ENCODE measurements around the gene GRPEL2. TPM values are rescaled to one million over a fixed set of nuclear protein-coding genes. Genes with fewer than 3 reads are reported as not detected.

Gene GRPEL2
- total and polyA plus RNA-seq, 4 donors = 6.6 to 20.2 (median 16.0) TPM

DNA sequence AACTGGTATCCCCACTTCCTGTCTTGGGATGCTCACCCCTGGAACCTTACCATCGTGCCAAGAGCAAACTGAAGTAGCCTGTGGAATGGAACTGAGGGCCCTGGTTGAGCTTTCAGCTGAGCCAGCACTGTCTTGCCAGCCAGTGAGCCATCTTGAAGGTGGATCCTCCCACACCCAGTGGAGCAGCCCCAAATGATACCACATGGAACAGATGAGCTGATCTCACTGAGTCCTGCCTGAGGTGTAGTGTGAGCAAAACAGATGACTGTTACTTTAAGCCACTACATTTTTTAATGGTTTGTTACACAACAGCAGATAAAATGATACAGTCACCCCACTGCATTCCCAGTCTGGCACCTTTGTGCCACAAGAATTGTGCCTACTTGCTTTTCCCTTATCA, 10.4 kb downstream of the GRPEL2 start:
- Histone ChIP-seq H3K27me3 (ENCODE audit: control insufficient read depth in 3 of 3, insufficient read depth in 3 of 3, low read length in 2 of 3) (no peaks in the 10 kb centered on the region), H3K4me3 (no peak overlapping the region), H3K9ac (ENCODE audit: insufficient read depth in 1 of 2, low read length in 2 of 2) (no peak overlapping the region), H3K36me3 (ENCODE audit: control insufficient read depth in 4 of 4, insufficient read depth in 4 of 4, low read length in 4 of 4) (peaks cover 7 to 32% (median 12%) of the 10 kb centered on the region in 4 donors), H3K27ac (ENCODE audit: low read depth in 1 of 2, low read length in 1 of 2) (no peak overlapping the region), H3K9me3 (ENCODE audit: control insufficient read depth in 4 of 4, insufficient read depth in 3 of 4, low read length in 3 of 4) (no peaks in the 10 kb centered on the region), H3K4me1 (ENCODE audit: control insufficient read depth in 5 of 5, insufficient read depth in 5 of 5, low read length in 5 of 5) (peaks cover 0 to 20% (median 6%) of the 10 kb centered on the region in 5 donors)
- 85 to 94% methylated on average over 1 of the region's 1 CpG for WGBS, 2 donors
- no peak for TF ChIP-seq CTCF (IDR thresholded peaks at IDR 0.05; ENCODE audit: control extremely low read depth, extremely low read depth)
- no peak for DNase-seq
- ATAC-seq (ENCODE audit: insufficient read depth, low FRiP score) = no peak

DNA sequence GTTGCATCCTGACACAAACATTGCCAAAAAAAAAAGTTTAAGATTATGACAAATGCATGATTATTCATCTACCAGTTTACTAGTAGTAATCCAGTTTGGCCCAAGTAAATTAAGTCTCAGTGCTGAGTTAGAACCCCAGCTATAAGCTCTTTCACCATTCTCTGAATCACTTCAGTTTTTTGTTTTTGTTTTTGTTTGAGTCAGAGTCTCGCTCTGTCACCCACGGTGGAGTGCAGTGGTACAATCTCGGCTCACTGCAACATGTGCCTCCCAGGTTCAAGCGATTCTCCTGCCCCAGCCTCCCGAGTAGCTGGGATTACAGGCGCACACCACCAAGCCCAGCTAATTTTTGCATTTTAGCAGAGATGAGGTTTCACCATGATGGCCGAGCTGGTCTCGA, 11.1 kb downstream of the GRPEL2 start:
- Histone ChIP-seq H3K9me3 (ENCODE audit: control insufficient read depth in 4 of 4, insufficient read depth in 3 of 4, low read length in 3 of 4) (no peaks in the 10 kb centered on the region), H3K4me1 (ENCODE audit: control insufficient read depth in 5 of 5, insufficient read depth in 5 of 5, low read length in 5 of 5) (peaks cover 0 to 20% (median 6%) of the 10 kb centered on the region in 5 donors), H3K27ac (ENCODE audit: low read depth in 1 of 2, low read length in 1 of 2) (no peak overlapping the region), H3K9ac (ENCODE audit: insufficient read depth in 1 of 2, low read length in 2 of 2) (no peak overlapping the region), H3K36me3 (ENCODE audit: control insufficient read depth in 4 of 4, insufficient read depth in 4 of 4, low read length in 4 of 4) (peaks cover 4 to 26% (median 8%) of the 10 kb centered on the region in 4 donors), H3K27me3 (ENCODE audit: control insufficient read depth in 3 of 3, insufficient read depth in 3 of 3, low read length in 2 of 3) (no peaks in the 10 kb centered on the region), H3K4me3 (no peak overlapping the region)
- ATAC-seq (ENCODE audit: insufficient read depth, low FRiP score) (no peak), DNase-seq (no peak)
- TF ChIP-seq CTCF (IDR thresholded peaks at IDR 0.05; ENCODE audit: control extremely low read depth, extremely low read depth) = no peak
- WGBS, 2 donors = 89 to 94% methylated on average over 8 of the region's 8 CpGs

DNA sequence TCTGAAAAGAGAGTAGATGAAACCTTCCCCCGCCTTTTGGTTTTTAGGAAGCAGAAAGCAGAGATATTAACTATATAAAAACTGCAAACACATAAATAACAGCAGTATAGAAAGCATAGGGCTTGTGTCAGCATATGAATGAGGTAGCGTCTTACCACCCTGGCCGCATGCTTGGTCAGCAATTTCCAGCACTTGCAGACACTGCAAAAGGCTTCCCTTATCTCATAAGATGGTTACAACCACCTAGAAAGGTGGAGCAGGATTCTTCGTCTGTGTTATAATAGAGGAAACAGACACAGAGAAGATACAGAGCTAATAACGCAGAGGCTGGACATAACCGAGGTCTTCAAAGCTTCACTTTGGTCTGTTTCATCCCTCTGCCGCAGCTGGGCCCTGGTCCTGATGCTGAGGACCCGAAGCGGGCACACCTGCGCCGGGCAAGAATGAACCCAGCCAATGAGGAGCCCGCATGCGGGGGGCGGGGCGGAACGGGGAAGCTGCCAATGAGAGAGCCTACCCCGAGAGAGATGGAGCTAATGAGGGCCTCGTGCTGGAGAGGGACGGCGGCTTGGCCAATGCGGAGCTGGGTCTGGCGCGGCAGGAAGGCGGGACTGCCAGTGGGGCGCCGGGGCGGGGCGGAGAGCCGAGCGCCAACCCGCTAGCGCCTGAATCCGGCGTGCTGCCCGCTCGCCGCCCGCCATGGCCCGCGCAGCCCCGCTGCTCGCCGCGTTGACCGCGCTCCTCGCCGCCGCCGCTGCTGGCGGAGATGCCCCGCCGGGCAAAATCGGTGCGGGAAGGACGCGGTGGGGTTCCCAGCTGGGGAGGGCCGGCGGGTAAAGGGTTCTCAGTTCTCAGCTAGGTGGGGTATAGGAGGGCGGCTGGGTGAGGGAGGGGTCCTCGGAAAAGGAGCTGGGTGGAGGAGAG, 12.3 kb downstream of the GRPEL2 start, which contains the start of gene PCYOX1L:
Gene PCYOX1L (plus strand): TSS at position 677 of the 924 bp plus-strand sequence. CDS start 23 bp downstream, at position 700.
- H3K9me3 ChIP-seq (ENCODE audit: control insufficient read depth in 4 of 4, insufficient read depth in 3 of 4, low read length in 3 of 4) = no peaks in the 10 kb centered on the region
- no peaks in the 10 kb centered on the region for H3K27me3 ChIP-seq (ENCODE audit: control insufficient read depth in 3 of 3, insufficient read depth in 3 of 3, low read length in 2 of 3)
- DNase-seq = peak; percentile 95 to 97 (median 96)
- H3K4me3 ChIP-seq = peak within 1 kb of the TSS; percentile 64
- peak within 1 kb of the TSS; percentile 19 to 59 for H3K9ac ChIP-seq (ENCODE audit: insufficient read depth in 1 of 2, low read length in 2 of 2)
- H3K36me3 ChIP-seq (ENCODE audit: control insufficient read depth in 4 of 4, insufficient read depth in 4 of 4, low read length in 4 of 4) = peaks cover 0 to 13% (median 4%) of the 10 kb centered on the region in 4 donors
- peak within 1 kb of the TSS; percentile 7 to 81 for H3K27ac ChIP-seq (ENCODE audit: low read depth in 1 of 2, low read length in 1 of 2)
- TF ChIP-seq CTCF (IDR thresholded peaks at IDR 0.05; ENCODE audit: control extremely low read depth, extremely low read depth) = no peak
- H3K4me1 ChIP-seq (ENCODE audit: control insufficient read depth in 5 of 5, insufficient read depth in 5 of 5, low read length in 5 of 5) = peaks cover 0 to 20% (median 6%) of the 10 kb centered on the region in 5 donors
- peak; percentile 100 for ATAC-seq (ENCODE audit: insufficient read depth, low FRiP score)
- WGBS, 2 donors = 2% methylated on average over 52 to 61 of the region's 61 CpGs

Measured in lung (tissue), 12 donors.